Endodermal cell (in vitro differentiated cells): Measurements from ENCODE around the gene WWC1. TPM values are rescaled to one million over a fixed set of nuclear protein-coding genes. Genes with fewer than 3 reads are reported as not detected.

Experiments
- DNase-seq: peaks from one replicate; pipeline ENCODE4 v3.0.0-alpha.2; 2017
- H3K27ac ChIP-seq: 2 replicates; pipeline ENCODE4 v1.5.1; 2013; ENCODE audit warnings: mild to moderate bottlenecking, low read depth, low read length, moderate library complexity
- H3K27me3 ChIP-seq: 2 replicates; pipeline ENCODE4 v1.6.1; 2013; ENCODE audit warnings: mild to moderate bottlenecking, low read length, moderate library complexity; ENCODE audit not compliant: insufficient read depth, control insufficient read depth, poor library complexity, severe bottlenecking
- H3K36me3 ChIP-seq: 2 replicates; pipeline ENCODE4 v1.7.0; 2013; ENCODE audit warnings: mild to moderate bottlenecking, low read length, moderate library complexity; ENCODE audit not compliant: control insufficient read depth, insufficient read depth
- H3K4me1 ChIP-seq: one replicate; pipeline ENCODE4 v1.7.0; 2013; ENCODE audit warnings: low read length; ENCODE audit not compliant: control insufficient read depth, insufficient read depth
- H3K4me3 ChIP-seq: 2 replicates; pipeline ENCODE4 v1.5.1; 2013; ENCODE audit warnings: mild to moderate bottlenecking, low read length, moderate library complexity
- H3K9ac ChIP-seq: 2 replicates; pipeline ENCODE4 v1.6.1; 2013; ENCODE audit warnings: mild to moderate bottlenecking, low read length, moderate library complexity; ENCODE audit not compliant: poor library complexity, severe bottlenecking; ENCODE audit errors: extremely low read depth
- H3K9me3 ChIP-seq: 2 replicates; pipeline ENCODE4 v1.6.1; 2013; ENCODE audit warnings: mild to moderate bottlenecking, low read length, moderate library complexity; ENCODE audit not compliant: control insufficient read depth
- H3K27ac Mint-ChIP-seq: 2 replicates; pipeline ENCODE4 v1.8.0; 2020; ENCODE audit warnings: mixed read lengths
- H3K27me3 Mint-ChIP-seq: 2 replicates; pipeline ENCODE4 v1.8.0; 2021; ENCODE audit warnings: mild to moderate bottlenecking, mixed read lengths; ENCODE audit not compliant: insufficient read depth
- H3K36me3 Mint-ChIP-seq: 2 replicates; pipeline ENCODE4 v1.8.0; 2020; ENCODE audit warnings: low read depth, mixed read lengths
- H3K4me1 Mint-ChIP-seq: 2 replicates; pipeline ENCODE4 v1.8.0; 2020; ENCODE audit warnings: mixed read lengths
- H3K4me3 Mint-ChIP-seq: 2 replicates; pipeline ENCODE4 v1.8.0; 2020; ENCODE audit warnings: mild to moderate bottlenecking, moderate library complexity, mixed read lengths
- H3K9me3 Mint-ChIP-seq: 2 replicates; pipeline ENCODE4 v1.8.0; 2020; ENCODE audit warnings: mild to moderate bottlenecking, mixed read lengths
- CTCF ChIP-seq: fragments of 200-600 bp; sonication (generic); conservative IDR thresholded peaks from 2 replicates; pipeline ENCODE4 v1.5.0; 2021; ENCODE audit warnings: antibody characterized with exemption, mild to moderate bottlenecking
- WGBS, 2 experiments: methylation state at CpG; one replicate each; pipeline versions ENCODE4 v1.1.5 to v1.1.7; 2013; ENCODE audit warnings: missing lambda C conversion rate in 2 of 2, mixed read lengths in 1 of 2; ENCODE audit not compliant: insufficient coverage in 1 of 2, insufficient read length in 1 of 2; 5-methylcytosine and 5-hydroxymethylcytosine counted together
- total RNA-seq, 2 donors: library from RNA; stranded (reverse); fragmentation: NEBNext Ultra II Directional in 1 of 2; extraction: Animal tissue kit (Norgen Biotek cat#: 25700) in 1 of 2; gene quantifications; 2 replicates in 1 of 2; 3 replicates in 1 of 2; pipeline ENCODE4 v1.2.1, GENCODE V29; 2021

The WWC1 gene
- total RNA-seq, 2 donors from 2014 or later = 18.4 to 20.3 TPM

- H3K27ac ChIP-seq = no peak overlapping the region
- Mint-ChIP-seq H3K4me1 (peaks cover 6% of the 10 kb centered on the region), H3K27me3 (no peaks in the 10 kb centered on the region), H3K36me3 (peaks cover 35% of the 10 kb centered on the region), H3K4me3 (no peak overlapping the region), H3K9me3 (no peaks in the 10 kb centered on the region), H3K27ac (no peak overlapping the region)
- peaks cover 8% of the 10 kb centered on the region for H3K36me3 ChIP-seq
- H3K9ac ChIP-seq = no peak overlapping the region
- no peaks in the 10 kb centered on the region for H3K27me3 ChIP-seq
- WGBS, 2 experiments = 92 to 98% methylated on average over 4 to 5 of the region's 5 CpGs
- H3K9me3 ChIP-seq = no peaks in the 10 kb centered on the region
- DNase-seq = no peak
- no peaks in the 10 kb centered on the region for H3K4me1 ChIP-seq
- no peak overlapping the region for H3K4me3 ChIP-seq
- no peak for TF ChIP-seq CTCF
These were observed 146.9 kb downstream of the WWC1 start for GRCh38 chr5:168438349-168438748.

GRCh38 chr5:168443533-168443932 is 152.1 kb downstream of the WWC1 start:
- H3K4me3 Mint-ChIP-seq = no peak overlapping the region
- no peak for TF ChIP-seq CTCF
- Histone ChIP-seq H3K4me3 (no peak overlapping the region), H3K36me3 (peaks cover 4% of the 10 kb centered on the region), H3K4me1 (no peaks in the 10 kb centered on the region), H3K9ac (no peak overlapping the region), H3K27me3 (no peaks in the 10 kb centered on the region), H3K27ac (no peak overlapping the region), H3K9me3 (no peaks in the 10 kb centered on the region)
- peaks cover 19% of the 10 kb centered on the region for H3K36me3 Mint-ChIP-seq
- H3K27me3 Mint-ChIP-seq = no peaks in the 10 kb centered on the region
- no peak for DNase-seq
- no peak overlapping the region for H3K27ac Mint-ChIP-seq
- H3K4me1 Mint-ChIP-seq = no peaks in the 10 kb centered on the region
- H3K9me3 Mint-ChIP-seq = no peaks in the 10 kb centered on the region

GRCh38 chr5:168443950-168444700 is 152.7 kb downstream of the WWC1 start:
- H3K36me3 ChIP-seq = peaks cover 4% of the 10 kb centered on the region
- no peaks in the 10 kb centered on the region for H3K27me3 ChIP-seq
- Mint-ChIP-seq H3K27ac (no peak overlapping the region), H3K4me1 (no peaks in the 10 kb centered on the region), H3K9me3 (no peaks in the 10 kb centered on the region), H3K36me3 (peaks cover 16% of the 10 kb centered on the region), H3K4me3 (no peak overlapping the region), H3K27me3 (no peaks in the 10 kb centered on the region)
- no peaks in the 10 kb centered on the region for H3K4me1 ChIP-seq
- WGBS, 2 experiments = 77 to 91% methylated on average over 3 to 4 of the region's 4 CpGs
- no peak for DNase-seq
- H3K27ac ChIP-seq = no peak overlapping the region
- H3K4me3 ChIP-seq = no peak overlapping the region
- H3K9ac ChIP-seq = no peak overlapping the region
- TF ChIP-seq CTCF = no peak
- H3K9me3 ChIP-seq = no peaks in the 10 kb centered on the region
